ENCODE results near the gene ATP2B3.

DNA sequence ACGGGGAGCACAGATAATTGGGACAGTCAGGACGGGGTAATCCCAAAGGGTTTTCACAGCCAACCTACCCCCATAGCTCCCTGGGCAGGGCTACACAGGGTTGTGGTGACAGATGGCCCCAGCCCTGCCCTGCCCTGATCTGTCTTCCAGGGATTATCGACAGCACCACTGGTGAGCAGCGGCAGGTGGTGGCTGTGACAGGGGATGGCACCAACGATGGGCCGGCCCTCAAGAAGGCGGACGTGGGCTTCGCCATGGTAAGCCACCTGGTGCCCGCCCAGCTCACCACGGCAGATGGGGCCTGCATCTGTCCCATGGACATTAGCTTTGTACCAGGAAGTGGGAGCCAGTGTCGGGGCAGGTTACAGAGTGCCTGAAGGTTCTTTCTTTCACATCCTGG lies 39.3 kb downstream of the ATP2B3 start:
- TF ChIP-seq, protein P1, sequence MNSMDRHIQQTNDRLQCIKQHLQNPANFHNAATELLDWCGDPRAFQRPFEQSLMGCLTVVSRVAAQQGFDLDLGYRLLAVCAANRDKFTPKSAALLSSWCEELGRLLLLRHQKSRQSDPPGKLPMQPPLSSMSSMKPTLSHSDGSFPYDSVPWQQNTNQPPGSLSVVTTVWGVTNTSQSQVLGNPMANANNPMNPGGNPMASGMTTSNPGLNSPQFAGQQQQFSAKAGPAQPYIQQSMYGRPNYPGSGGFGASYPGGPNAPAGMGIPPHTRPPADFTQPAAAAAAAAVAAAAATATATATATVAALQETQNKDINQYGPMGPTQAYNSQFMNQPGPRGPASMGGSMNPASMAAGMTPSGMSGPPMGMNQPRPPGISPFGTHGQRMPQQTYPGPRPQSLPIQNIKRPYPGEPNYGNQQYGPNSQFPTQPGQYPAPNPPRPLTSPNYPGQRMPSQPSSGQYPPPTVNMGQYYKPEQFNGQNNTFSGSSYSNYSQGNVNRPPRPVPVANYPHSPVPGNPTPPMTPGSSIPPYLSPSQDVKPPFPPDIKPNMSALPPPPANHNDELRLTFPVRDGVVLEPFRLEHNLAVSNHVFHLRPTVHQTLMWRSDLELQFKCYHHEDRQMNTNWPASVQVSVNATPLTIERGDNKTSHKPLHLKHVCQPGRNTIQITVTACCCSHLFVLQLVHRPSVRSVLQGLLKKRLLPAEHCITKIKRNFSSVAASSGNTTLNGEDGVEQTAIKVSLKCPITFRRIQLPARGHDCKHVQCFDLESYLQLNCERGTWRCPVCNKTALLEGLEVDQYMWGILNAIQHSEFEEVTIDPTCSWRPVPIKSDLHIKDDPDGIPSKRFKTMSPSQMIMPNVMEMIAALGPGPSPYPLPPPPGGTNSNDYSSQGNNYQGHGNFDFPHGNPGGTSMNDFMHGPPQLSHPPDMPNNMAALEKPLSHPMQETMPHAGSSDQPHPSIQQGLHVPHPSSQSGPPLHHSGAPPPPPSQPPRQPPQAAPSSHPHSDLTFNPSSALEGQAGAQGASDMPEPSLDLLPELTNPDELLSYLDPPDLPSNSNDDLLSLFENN (IDR thresholded peaks at IDR 0.05; ENCODE audit: low read depth in 2 of 2, low read length in 2 of 2): no peak
- TF ChIP-seq HIVEP1 (CRISPR knock-in tag; IDR thresholded peaks at IDR 0.05) (no peak), TCF7L2 (IDR thresholded peaks at IDR 0.05; ENCODE audit: low read depth, low read length) (no peak), CHD2 (IDR thresholded peaks at IDR 0.05; ENCODE audit: low read depth, low read length) (no peak), TOE1 (IDR thresholded peaks at IDR 0.05; ENCODE audit: borderline replicate concordance) (no peak), TOE1 (CRISPR knock-in tag; IDR thresholded peaks at IDR 0.05; ENCODE audit: borderline replicate concordance, low read depth) (no peak), POLR3A (IDR thresholded peaks at IDR 0.05; ENCODE audit: borderline replicate concordance, extremely low read depth, insufficient read depth, insufficient read length) (no peak), KLF6 (CRISPR knock-in tag; IDR thresholded peaks at IDR 0.05; ENCODE audit: borderline replicate concordance) (no peak), TRIM24 (IDR thresholded peaks at IDR 0.05) (no peak), ETS2 (tag; IDR thresholded peaks at IDR 0.05; ENCODE audit: borderline replicate concordance, poor library complexity, severe bottlenecking) (no peak), IRF2 (CRISPR knock-in tag; IDR thresholded peaks at IDR 0.05) (no peak), PHTF2 (CRISPR knock-in tag; IDR thresholded peaks at IDR 0.05) (no peak)
- TF ChIP-seq, protein P2, sequence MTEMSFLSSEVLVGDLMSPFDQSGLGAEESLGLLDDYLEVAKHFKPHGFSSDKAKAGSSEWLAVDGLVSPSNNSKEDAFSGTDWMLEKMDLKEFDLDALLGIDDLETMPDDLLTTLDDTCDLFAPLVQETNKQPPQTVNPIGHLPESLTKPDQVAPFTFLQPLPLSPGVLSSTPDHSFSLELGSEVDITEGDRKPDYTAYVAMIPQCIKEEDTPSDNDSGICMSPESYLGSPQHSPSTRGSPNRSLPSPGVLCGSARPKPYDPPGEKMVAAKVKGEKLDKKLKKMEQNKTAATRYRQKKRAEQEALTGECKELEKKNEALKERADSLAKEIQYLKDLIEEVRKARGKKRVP (CRISPR knock-in tag; IDR thresholded peaks at IDR 0.05): no peak
- TF ChIP-seq, protein P3, sequence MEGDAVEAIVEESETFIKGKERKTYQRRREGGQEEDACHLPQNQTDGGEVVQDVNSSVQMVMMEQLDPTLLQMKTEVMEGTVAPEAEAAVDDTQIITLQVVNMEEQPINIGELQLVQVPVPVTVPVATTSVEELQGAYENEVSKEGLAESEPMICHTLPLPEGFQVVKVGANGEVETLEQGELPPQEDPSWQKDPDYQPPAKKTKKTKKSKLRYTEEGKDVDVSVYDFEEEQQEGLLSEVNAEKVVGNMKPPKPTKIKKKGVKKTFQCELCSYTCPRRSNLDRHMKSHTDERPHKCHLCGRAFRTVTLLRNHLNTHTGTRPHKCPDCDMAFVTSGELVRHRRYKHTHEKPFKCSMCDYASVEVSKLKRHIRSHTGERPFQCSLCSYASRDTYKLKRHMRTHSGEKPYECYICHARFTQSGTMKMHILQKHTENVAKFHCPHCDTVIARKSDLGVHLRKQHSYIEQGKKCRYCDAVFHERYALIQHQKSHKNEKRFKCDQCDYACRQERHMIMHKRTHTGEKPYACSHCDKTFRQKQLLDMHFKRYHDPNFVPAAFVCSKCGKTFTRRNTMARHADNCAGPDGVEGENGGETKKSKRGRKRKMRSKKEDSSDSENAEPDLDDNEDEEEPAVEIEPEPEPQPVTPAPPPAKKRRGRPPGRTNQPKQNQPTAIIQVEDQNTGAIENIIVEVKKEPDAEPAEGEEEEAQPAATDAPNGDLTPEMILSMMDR (IDR thresholded peaks at IDR 0.05 in 2 of 3, conservative IDR thresholded peaks at IDR 0.05 in 1 of 3; ENCODE audit: insufficient read depth in 2 of 3, low read depth in 1 of 3, low read length in 3 of 3): no peak
- TF ChIP-seq, protein P4, sequence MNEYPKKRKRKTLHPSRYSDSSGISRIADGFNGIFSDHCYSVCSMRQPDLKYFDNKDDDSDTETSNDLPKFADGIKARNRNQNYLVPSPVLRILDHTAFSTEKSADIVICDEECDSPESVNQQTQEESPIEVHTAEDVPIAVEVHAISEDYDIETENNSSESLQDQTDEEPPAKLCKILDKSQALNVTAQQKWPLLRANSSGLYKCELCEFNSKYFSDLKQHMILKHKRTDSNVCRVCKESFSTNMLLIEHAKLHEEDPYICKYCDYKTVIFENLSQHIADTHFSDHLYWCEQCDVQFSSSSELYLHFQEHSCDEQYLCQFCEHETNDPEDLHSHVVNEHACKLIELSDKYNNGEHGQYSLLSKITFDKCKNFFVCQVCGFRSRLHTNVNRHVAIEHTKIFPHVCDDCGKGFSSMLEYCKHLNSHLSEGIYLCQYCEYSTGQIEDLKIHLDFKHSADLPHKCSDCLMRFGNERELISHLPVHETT (CRISPR knock-in tag; conservative IDR thresholded peaks at IDR 0.05 in 1 of 2, IDR thresholded peaks at IDR 0.05 in 1 of 2): no peak

Measured in K562 (cell line).